T-helper 17 cell (primary cell): ENCODE data around the gene FKBP11. TPM values are rescaled to one million over a fixed set of nuclear protein-coding genes. Genes with fewer than 3 reads are reported as not detected.
A peak's percentile ranks its signal among the peaks of the same experiment; 100 is the strongest.

Experiments
- ATAC-seq: fragments of 150-1000 bp; cut with Tn5 transposase; 2 replicates; pipeline ENCODE4 v1.10.0; 2021; ENCODE audit warnings: mild to moderate bottlenecking, moderate library complexity
- DNase-seq, 3 donors: peaks; one replicate each; pipeline versions ENCODE4 v3.0.0 to v3.0.0-alpha.2; 2020 to 2021
- H3K9me3 ChIP-seq: one replicate; pipeline ENCODE4 v1.7.0; 2013; ENCODE audit warnings: low read length, mild to moderate bottlenecking; ENCODE audit not compliant: control insufficient read depth, poor library complexity, severe bottlenecking
- H3K27ac Mint-ChIP-seq: one replicate; pipeline ENCODE4 v1.8.0; 2022; ENCODE audit warnings: mild to moderate bottlenecking, moderate library complexity, mixed read lengths
- H3K27me3 Mint-ChIP-seq: one replicate; pipeline ENCODE4 v1.8.0; 2022; ENCODE audit warnings: mixed read lengths
- H3K36me3 Mint-ChIP-seq: one replicate; pipeline ENCODE4 v1.8.0; 2022; ENCODE audit warnings: low read depth, mixed read lengths
- H3K4me1 Mint-ChIP-seq: one replicate; pipeline ENCODE4 v1.8.0; 2022; ENCODE audit warnings: mild to moderate bottlenecking, mixed read lengths
- H3K4me3 Mint-ChIP-seq: one replicate; pipeline ENCODE4 v1.8.0; 2022; ENCODE audit warnings: mild to moderate bottlenecking, moderate library complexity, mixed read lengths
- total RNA-seq, 4 donors: library from RNA in 2 of 4; stranded (reverse) in 2 of 4; gene quantifications; one replicate each; pipeline ENCODE4 v1.2.3 and lab custom pipeline; 2022 to 2026

FKBP11 gene
- total RNA-seq, 2 donors from 2014 or later, result 132 to 145 TPM

DNA sequence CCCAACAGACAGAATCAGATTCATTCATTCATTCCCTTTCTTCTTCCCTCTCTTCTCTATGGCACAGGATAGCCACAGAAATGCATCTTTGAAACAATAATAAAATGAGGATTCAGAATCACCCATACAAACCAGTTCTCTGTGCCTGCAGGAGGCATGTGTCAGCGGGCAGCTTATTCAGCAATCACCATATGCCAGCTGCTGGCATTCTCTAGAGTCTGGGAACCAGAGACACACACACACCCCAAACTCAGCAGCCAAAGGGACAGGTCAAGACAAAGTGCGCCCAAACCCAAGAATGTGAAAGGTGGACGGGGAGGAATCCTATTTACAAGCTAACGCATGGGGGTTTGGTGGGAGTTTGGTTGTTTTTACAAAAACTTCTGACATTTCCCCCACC lies 17.9 kb upstream of the FKBP11 start:
- peaks cover 26% of the 10 kb centered on the region for H3K4me1 Mint-ChIP-seq
- H3K9me3 ChIP-seq, result no peaks in the 10 kb centered on the region
- ATAC-seq (no peak), DNase-seq (no peak)
- H3K27ac Mint-ChIP-seq, result no peak overlapping the region
- no peak overlapping the region for H3K4me3 Mint-ChIP-seq
- H3K36me3 Mint-ChIP-seq, result peaks cover 9% of the 10 kb centered on the region
- H3K27me3 Mint-ChIP-seq, result no peaks in the 10 kb centered on the region

- no peak overlapping the region for H3K4me3 Mint-ChIP-seq
- no peak for ATAC-seq
Measured at GRCh38 chr12:48940181-48940580, 14.9 kb upstream of the FKBP11 start.

GRCh38 chr12:48938805-48939204 lies 13.5 kb upstream of the FKBP11 start:
- peaks cover 41% of the 10 kb centered on the region for H3K4me1 Mint-ChIP-seq
- H3K4me3 Mint-ChIP-seq, result no peak overlapping the region
- H3K27ac Mint-ChIP-seq, result no peak overlapping the region
- DNase-seq, result no peak
- ATAC-seq, result no peak
- peaks cover 12% of the 10 kb centered on the region for H3K36me3 Mint-ChIP-seq
- H3K9me3 ChIP-seq, result no peaks in the 10 kb centered on the region
- no peaks in the 10 kb centered on the region for H3K27me3 Mint-ChIP-seq

More at GRCh38 chr12:48940181-48940580, 14.9 kb upstream of the FKBP11 start:
- peaks cover 38% of the 10 kb centered on the region for H3K4me1 Mint-ChIP-seq
- H3K9me3 ChIP-seq, result no peaks in the 10 kb centered on the region
- H3K27ac Mint-ChIP-seq, result peak overlapping the region; percentile 84
- DNase-seq, result no peak
- peaks cover 9% of the 10 kb centered on the region for H3K36me3 Mint-ChIP-seq
- H3K27me3 Mint-ChIP-seq, result no peaks in the 10 kb centered on the region

DNA sequence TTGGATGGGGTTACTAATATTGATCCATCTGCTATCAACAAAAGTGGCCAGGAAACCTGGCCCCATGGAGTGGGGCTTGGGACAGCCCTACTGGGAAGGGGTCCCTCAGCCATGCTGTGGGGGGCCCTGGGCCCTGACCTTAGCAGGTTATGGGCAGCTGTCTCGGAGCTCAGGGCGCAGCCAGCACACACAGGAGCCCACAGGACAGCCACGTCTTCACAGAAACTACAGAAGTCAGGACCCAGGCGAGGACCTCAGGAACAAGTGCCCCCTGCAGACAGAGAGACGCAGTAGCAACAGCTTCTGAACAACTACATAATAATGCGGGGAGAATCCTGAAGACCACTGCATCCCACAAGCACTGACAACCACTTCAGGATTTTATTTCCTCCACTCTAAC lies 11.9 kb upstream of the FKBP11 start:
- Mint-ChIP-seq H3K4me1 (peaks cover 44% of the 10 kb centered on the region), H3K36me3 (peaks cover 9% of the 10 kb centered on the region), H3K27ac (peak overlapping the region; percentile 99), H3K4me3 (peak overlapping the region; percentile 21), H3K27me3 (no peaks in the 10 kb centered on the region)
- ATAC-seq (no peak), DNase-seq (no peak)
- no peaks in the 10 kb centered on the region for H3K9me3 ChIP-seq

DNA sequence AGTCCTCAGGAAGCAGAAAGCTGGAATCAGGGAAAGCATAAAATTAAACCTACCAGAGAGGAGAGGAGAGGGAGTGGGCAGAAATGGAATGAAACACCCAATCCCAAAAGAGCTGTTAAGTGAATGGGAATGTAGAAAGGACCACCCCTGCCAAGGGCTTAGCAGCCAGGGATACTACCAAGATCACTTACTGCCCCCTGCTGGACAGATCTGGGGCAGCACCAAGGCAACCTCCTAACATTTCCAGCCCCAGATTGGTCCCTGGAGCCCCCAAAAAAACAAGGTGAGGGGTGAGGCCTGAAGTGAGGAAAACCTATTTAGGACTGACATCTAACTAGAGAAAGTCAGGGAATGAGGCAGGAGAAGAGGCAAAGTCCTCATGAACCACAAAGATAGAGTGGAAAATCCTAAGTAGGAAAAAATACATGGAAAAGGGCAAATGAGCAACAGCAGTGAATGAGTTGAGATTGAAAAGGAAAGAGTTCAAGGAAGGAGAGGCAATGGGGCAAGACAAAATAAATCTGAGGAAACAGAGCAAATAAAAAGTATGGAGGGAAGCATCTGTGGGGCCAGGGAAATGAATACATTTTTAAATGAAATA lies 11.2 kb upstream of the FKBP11 start:
- Mint-ChIP-seq H3K4me3 (peak overlapping the region; percentile 21), H3K27me3 (no peaks in the 10 kb centered on the region), H3K27ac (peak overlapping the region; percentile 99), H3K4me1 (peaks cover 43% of the 10 kb centered on the region), H3K36me3 (peaks cover 9% of the 10 kb centered on the region)
- peak; percentile 72 to 84 (median 74) for DNase-seq
- H3K9me3 ChIP-seq, result no peaks in the 10 kb centered on the region
- ATAC-seq, result peak; percentile 31

DNA sequence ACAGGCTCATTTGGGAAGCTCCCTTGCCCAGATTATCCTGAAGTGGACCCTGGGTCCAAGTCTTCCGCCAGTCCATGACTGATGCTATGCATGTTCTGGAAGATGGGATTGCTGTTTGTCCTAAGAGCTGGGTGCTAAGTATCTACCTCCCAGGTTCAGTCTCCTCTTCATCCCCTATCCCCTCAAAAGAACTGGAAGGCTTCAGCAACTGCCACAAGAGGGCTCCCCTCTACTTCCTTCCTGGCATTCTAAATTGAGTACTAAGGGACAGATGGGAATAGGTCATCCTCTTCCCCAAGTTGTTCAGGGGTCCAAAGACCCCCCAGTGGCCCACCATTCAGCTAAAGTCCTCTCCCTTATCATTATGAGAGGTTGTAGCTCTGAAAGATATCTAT lies 9.0 kb upstream of the FKBP11 start:
- no peak for DNase-seq
- Mint-ChIP-seq H3K27ac (peak overlapping the region; percentile 99), H3K4me3 (peak overlapping the region; percentile 78), H3K27me3 (no peaks in the 10 kb centered on the region), H3K4me1 (peaks cover 55% of the 10 kb centered on the region), H3K36me3 (peaks cover 11% of the 10 kb centered on the region)
- H3K9me3 ChIP-seq, result no peaks in the 10 kb centered on the region
- ATAC-seq, result peak; percentile 3

DNA sequence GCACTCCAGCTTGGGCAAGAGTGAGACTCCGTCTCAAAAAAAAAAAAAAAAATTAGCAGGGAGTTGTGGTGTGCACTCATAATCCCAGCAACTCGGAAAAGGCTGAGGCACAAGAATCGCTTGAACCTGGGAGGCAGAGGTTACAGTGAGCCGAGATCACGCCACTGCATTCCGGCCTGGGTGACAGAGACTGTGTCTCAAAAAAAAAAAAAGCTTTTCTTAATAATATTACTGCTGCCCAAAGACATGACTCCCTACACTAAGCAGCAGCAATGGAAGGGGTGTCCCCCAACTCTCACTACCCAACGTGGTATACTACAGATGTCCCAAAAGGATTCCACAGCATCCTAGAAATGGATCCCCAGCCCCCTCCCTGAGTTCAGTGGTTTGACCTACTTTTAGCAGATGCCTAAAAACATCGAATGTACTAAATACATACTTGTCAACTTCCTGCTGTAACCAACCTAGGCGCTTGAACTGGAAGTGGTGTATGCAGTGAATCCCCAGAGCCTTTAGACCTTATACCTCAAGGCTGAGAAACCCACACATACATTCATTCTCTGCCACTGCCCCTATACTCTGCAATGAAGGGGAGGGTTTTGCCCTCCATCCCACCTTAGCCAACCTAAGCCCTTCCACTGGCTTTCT lies 8.5 kb upstream of the FKBP11 start:
- H3K27me3 Mint-ChIP-seq, result no peaks in the 10 kb centered on the region
- ATAC-seq (peak; percentile 95), DNase-seq (peak in 2 of 3 donors; percentile 26 to 28)

GRCh38 chr12:48932878-48933277 lies 7.6 kb upstream of the FKBP11 start:
- H3K27ac Mint-ChIP-seq, result peak overlapping the region; percentile 99
- ATAC-seq (no peak), DNase-seq (no peak)
- H3K4me3 Mint-ChIP-seq, result peak overlapping the region; percentile 78
- no peaks in the 10 kb centered on the region for H3K27me3 Mint-ChIP-seq
- H3K36me3 Mint-ChIP-seq, result peaks cover 11% of the 10 kb centered on the region
- no peaks in the 10 kb centered on the region for H3K9me3 ChIP-seq
- H3K4me1 Mint-ChIP-seq, result peaks cover 55% of the 10 kb centered on the region

More for the DNA sequence above, 8.5 kb upstream of the FKBP11 start:
- Mint-ChIP-seq H3K4me3 (peak overlapping the region; percentile 78), H3K36me3 (peaks cover 11% of the 10 kb centered on the region), H3K27ac (peak overlapping the region; percentile 99), H3K4me1 (peaks cover 55% of the 10 kb centered on the region)
- H3K9me3 ChIP-seq, result no peaks in the 10 kb centered on the region

DNA sequence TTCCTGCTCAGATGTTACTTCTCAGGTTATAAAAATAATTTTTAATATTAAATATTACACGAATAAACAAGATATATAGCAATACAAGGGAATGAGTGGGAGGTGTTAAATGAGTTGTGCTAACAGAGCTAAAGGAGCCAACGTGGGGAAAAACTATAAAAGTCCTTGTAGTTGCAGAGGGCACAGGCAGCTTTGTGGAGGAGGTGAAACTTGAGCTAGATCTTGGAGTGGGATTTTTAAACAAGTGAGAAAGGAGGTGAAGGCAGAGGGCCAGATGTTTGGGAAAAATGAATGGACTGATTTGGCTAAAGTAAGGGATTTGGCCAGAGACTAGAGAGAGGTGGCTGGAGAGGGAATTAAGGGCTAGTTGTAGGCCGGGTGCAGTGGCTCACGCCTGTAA lies 5.2 kb upstream of the FKBP11 start:
- DNase-seq (no peak), ATAC-seq (no peak)
- H3K9me3 ChIP-seq, result no peaks in the 10 kb centered on the region
- H3K4me1 Mint-ChIP-seq, result peaks cover 48% of the 10 kb centered on the region
- H3K4me3 Mint-ChIP-seq, result peak overlapping the region; percentile 19
- H3K27ac Mint-ChIP-seq, result peak overlapping the region; percentile 75
- H3K36me3 Mint-ChIP-seq, result peaks cover 11% of the 10 kb centered on the region
- H3K27me3 Mint-ChIP-seq, result no peaks in the 10 kb centered on the region

- Mint-ChIP-seq H3K4me3 (no peak overlapping the region), H3K4me1 (peaks cover 46% of the 10 kb centered on the region), H3K27ac (peak overlapping the region; percentile 75), H3K27me3 (no peaks in the 10 kb centered on the region), H3K36me3 (peaks cover 9% of the 10 kb centered on the region)
- DNase-seq (no peak), ATAC-seq (no peak)
- no peaks in the 10 kb centered on the region for H3K9me3 ChIP-seq
Measured at GRCh38 chr12:48929551-48929950, 4.3 kb upstream of the FKBP11 start.

DNA sequence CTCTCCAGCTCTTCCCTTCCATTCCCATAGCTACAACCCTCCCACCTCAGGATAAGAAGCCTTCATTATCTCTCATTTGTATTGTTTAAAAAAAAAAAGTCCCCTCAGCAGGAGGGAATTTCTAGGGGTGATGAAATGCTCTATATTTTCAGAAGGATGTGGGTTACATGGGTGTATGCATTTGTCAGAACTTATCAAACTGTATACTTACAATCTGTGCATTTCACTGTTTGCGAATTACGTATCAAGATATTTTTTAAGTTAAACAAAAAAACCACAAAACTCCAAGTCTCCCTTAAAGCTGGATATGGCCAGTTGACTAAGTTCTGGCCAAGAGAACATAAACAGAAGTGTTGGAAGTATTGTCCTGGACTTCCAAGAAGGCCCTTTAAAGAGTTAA lies 2.0 kb upstream of the FKBP11 start:
- Mint-ChIP-seq H3K4me1 (peaks cover 45% of the 10 kb centered on the region), H3K27me3 (no peaks in the 10 kb centered on the region), H3K27ac (peak overlapping the region; percentile 93), H3K36me3 (peaks cover 11% of the 10 kb centered on the region), H3K4me3 (peak overlapping the region; percentile 21)
- no peak for DNase-seq
- no peaks in the 10 kb centered on the region for H3K9me3 ChIP-seq
- ATAC-seq, result no peak

DNA sequence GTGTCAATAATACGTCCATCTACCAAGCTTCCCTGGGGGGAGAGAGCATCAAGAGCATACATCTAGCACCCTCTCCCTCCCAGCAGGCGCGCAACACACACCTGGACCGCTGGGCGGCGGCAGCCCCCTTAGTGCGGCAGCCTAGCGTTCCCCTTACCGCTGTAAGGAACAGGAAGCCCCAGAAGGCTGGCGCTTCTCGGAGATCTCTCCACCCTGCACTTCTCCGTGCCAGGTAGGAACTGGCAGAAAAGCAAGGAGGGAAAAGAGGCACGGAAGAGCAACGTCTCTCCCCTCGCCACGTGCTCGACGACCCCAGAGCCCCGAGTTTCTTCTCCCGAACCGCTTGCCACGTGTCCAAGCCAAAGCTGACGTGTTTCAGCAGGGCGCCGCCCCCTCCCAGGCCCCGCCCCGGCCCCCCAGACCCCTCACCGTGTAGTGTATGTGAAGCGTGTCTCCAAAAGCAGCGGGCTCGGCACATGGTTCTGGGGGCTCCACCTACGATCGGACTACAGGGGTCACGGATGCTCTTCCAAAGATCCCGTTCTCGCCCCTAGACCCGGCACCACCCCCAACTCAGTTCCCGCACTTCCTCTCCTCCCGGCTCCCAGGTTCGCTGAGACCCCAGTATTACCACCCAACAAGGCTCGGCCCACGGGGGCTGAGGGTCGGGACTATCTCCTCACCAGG lies 532 bp downstream of the FKBP11 start:
- peak overlapping the region; percentile 93 for H3K27ac Mint-ChIP-seq
- ATAC-seq (peak; percentile 79), DNase-seq (peak; percentile 59 to 73 (median 69))
- H3K4me1 Mint-ChIP-seq, result peaks cover 42% of the 10 kb centered on the region
- H3K36me3 Mint-ChIP-seq, result peaks cover 6% of the 10 kb centered on the region
- no peaks in the 10 kb centered on the region for H3K9me3 ChIP-seq
- peak overlapping the region; percentile 92 for H3K4me3 Mint-ChIP-seq
- H3K27me3 Mint-ChIP-seq, result no peaks in the 10 kb centered on the region

- Mint-ChIP-seq H3K27ac (peak overlapping the region; percentile 93), H3K4me1 (peaks cover 43% of the 10 kb centered on the region), H3K27me3 (no peaks in the 10 kb centered on the region), H3K4me3 (peak overlapping the region; percentile 92), H3K36me3 (peaks cover 2% of the 10 kb centered on the region)
- DNase-seq, result no peak
- no peaks in the 10 kb centered on the region for H3K9me3 ChIP-seq
- no peak for ATAC-seq
Measured at GRCh38 chr12:48923117-48923516, 2.2 kb downstream of the FKBP11 start.
